Loucy (cell line): ENCODE measurements around the gene CLTCL1.

Source experiments
- CTCF ChIP-seq: fragments of 200-600 bp; sonication (generic); conservative IDR thresholded peaks from 2 replicates; pipeline ENCODE4 v1.5.1; 2014; ENCODE audit warnings: mild to moderate bottlenecking, antibody characterized with exemption, low read length
- EZH2phosphoT487 ChIP-seq: fragments of 200-600 bp; IDR thresholded peaks from 2 replicates; pipeline ENCODE4 v1.6.1; 2018; ENCODE audit warnings: antibody characterized with exemption, mild to moderate bottlenecking, moderate library complexity, borderline replicate concordance

- TF ChIP-seq CTCF (no peak), EZH2phosphoT487 (no peak)
Measured at GRCh38 chr22:19241593-19241906, 50.0 kb downstream of the CLTCL1 start.
